HepG2 (cell line): Measurements from ENCODE around the gene PARN. TPM values are rescaled to one million over a fixed set of nuclear protein-coding genes. Genes with fewer than 3 reads are reported as not detected.

Source experiments
- BHLHE40 ChIP-seq: IDR thresholded peaks from 2 replicates; pipeline ENCODE4 v1.6.1; 2011; ENCODE audit warnings: low read length, improper control_type of control experiment
- CEBPB ChIP-seq: IDR thresholded peaks from 2 replicates; pipeline ENCODE4 v1.6.1; 2011; ENCODE audit warnings: low read depth, low read length, improper control_type of control experiment, borderline replicate concordance
- NR2C2 ChIP-seq: sonication (generic); formaldehyde crosslinking; IDR thresholded peaks from 2 replicates; pipeline ENCODE4 v1.4.0; 2020; ENCODE audit warnings: missing genetic modification reagents, mild to moderate bottlenecking, moderate library complexity, borderline replicate concordance
- PRPF4 ChIP-seq: fragments of 200-400 bp; formaldehyde crosslinking; IDR thresholded peaks from 2 replicates; pipeline ENCODE4 v1.6.1; 2016; ENCODE audit warnings: low read length, low read depth; ENCODE audit not compliant: poor library complexity, severe bottlenecking
- SPEN ChIP-seq: sonication (generic); formaldehyde crosslinking; IDR thresholded peaks from 2 replicates; pipeline ENCODE4 v1.5.1; 2020; ENCODE audit warnings: low read depth, mild to moderate bottlenecking, missing genetic modification reagents
- ZNF75D ChIP-seq: sonication (generic); formaldehyde crosslinking; IDR thresholded peaks from 2 replicates; pipeline ENCODE4 v1.8.1; 2023; ENCODE audit warnings: missing genetic modification reagents, mild to moderate bottlenecking, borderline replicate concordance
- polyA plus RNA-seq, 8 experiments: library from polyadenylated mRNA; depleted of rRNA in 3 of 8; stranded (reverse) in 7 of 8; unstranded in 1 of 8; fragments of >200 nt; fragmentation: Illumina TruSeq in 4 of 8; extraction: Trizol in 4 of 8; gene quantifications; 2 replicates each; pipeline versions ENCODE4 v1.2.1 to v1.2.3, GENCODE V29; 2011 to 2016; ENCODE audit warnings: low read depth in 4 of 8, missing spikeins in 1 of 8, mixed read lengths in 1 of 8; ENCODE audit not compliant: insufficient read depth in 1 of 8
- total RNA-seq, 5 experiments: library from RNA; depleted of rRNA; stranded (reverse); fragments of >200 nt; fragmentation: Illumina TruSeq; extraction: Trizol; gene quantifications; 2 replicates each; pipeline ENCODE4 v1.2.3, GENCODE V29; 2016; ENCODE audit warnings: low read depth in 1 of 5
- TF ChIP-seq, protein P1 (sequence below): sonication (generic); formaldehyde crosslinking; IDR thresholded peaks from 2 replicates; pipeline ENCODE4 v1.5.1; 2020; ENCODE audit warnings: missing genetic modification reagents, mild to moderate bottlenecking, borderline replicate concordance
- TF ChIP-seq, protein P2 (sequence below): IDR thresholded peaks from 2 replicates; pipeline ENCODE4 v1.6.1; 2016; ENCODE audit warnings: mild to moderate bottlenecking
- TF ChIP-seq, protein P3 (sequence below): sonication (generic); formaldehyde crosslinking; IDR thresholded peaks from 2 replicates; pipeline ENCODE4 v1.5.1; 2020; ENCODE audit warnings: missing genetic modification reagents, mild to moderate bottlenecking, borderline replicate concordance
- TF ChIP-seq, protein P4 (sequence below): sonication (generic); formaldehyde crosslinking; IDR thresholded peaks from one replicate; pipeline ENCODE4 v1.5.1; 2020; ENCODE audit warnings: mild to moderate bottlenecking, missing genetic modification reagents; ENCODE audit errors: not compliant biosample characterization
- TF ChIP-seq, protein P5 (sequence below): sonication (generic); formaldehyde crosslinking; IDR thresholded peaks from 2 replicates; pipeline ENCODE4 v1.4.0; 2020; ENCODE audit warnings: missing genetic modification reagents

The PARN gene
- total and polyA plus RNA-seq, 2 of the 13 experiments (the other 11 are each of a cell fraction or from before 2014, with no cell fraction given) = 13.3 to 47.6 TPM

DNA sequence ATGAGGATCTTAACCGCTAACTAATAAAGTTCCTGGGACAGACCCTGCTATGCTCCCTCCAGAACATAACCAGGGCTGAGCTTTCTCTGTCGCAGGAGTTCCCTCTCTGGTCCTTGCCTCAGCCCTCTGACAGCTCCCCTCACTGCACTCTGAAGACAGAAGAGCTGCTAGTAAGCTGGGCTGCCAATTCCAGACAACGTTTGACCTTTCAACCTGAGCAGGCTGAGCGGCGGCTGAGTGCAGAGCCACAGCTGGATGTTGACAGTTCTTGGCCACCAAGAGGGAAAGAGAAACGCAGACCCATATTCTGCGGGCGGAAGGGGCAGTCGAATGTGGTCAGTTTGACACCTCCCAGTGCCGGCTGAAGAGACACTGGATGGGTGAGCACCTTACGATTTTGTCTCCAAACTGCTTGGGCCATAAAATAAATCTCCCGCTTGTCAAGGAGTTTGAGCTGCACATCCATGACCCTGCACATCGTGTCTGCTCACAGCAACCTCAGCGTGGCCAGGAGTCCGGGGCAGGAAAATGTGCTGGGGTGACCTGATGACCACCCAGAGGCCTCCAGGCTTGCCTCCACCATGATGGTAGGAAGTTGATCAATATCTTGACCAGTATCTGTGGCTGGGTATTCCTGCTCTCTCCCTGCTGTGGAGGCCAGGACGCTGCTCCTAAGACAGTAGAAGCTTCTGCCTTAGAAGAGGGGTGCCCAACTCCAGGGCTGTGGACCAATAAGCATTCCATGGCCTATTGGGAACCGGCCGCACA lies 209.2 kb downstream of the PARN start (continued):
- TF ChIP-seq, protein P1, sequence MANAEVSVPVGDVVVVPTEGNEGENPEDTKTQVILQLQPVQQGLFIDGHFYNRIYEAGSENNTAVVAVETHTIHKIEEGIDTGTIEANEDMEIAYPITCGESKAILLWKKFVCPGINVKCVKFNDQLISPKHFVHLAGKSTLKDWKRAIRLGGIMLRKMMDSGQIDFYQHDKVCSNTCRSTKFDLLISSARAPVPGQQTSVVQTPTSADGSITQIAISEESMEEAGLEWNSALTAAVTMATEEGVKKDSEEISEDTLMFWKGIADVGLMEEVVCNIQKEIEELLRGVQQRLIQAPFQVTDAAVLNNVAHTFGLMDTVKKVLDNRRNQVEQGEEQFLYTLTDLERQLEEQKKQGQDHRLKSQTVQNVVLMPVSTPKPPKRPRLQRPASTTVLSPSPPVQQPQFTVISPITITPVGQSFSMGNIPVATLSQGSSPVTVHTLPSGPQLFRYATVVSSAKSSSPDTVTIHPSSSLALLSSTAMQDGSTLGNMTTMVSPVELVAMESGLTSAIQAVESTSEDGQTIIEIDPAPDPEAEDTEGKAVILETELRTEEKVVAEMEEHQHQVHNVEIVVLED (CRISPR knock-in tag) = no peak
- no peak for TF ChIP-seq ZNF75D (CRISPR knock-in tag)
- TF ChIP-seq PRPF4 = no peak
- TF ChIP-seq, protein P2, sequence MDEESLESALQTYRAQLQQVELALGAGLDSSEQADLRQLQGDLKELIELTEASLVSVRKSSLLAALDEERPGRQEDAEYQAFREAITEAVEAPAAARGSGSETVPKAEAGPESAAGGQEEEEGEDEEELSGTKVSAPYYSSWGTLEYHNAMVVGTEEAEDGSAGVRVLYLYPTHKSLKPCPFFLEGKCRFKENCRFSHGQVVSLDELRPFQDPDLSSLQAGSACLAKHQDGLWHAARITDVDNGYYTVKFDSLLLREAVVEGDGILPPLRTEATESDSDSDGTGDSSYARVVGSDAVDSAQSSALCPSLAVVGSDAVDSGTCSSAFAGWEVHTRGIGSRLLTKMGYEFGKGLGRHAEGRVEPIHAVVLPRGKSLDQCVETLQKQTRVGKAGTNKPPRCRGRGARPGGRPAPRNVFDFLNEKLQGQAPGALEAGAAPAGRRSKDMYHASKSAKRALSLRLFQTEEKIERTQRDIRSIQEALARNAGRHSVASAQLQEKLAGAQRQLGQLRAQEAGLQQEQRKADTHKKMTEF = peak; percentile 37; the same call in 1 of the 2 replicates
- peak; percentile 94 for TF ChIP-seq NR2C2 (CRISPR knock-in tag)
- TF ChIP-seq, protein P3, sequence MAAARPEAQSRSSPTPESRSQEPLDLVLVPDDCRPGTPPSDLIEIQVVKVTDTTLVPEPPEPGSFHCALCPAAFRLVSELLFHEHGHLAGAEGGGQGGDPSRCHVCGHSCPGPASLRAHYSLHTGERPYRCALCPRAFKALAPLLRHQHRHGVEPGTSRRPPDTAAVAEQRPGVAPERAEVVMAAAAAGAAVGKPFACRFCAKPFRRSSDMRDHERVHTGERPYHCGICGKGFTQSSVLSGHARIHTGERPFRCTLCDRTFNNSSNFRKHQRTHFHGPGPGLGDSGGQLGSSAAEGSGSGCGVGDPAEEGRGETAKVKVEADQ = no peak
- TF ChIP-seq, protein P4, sequence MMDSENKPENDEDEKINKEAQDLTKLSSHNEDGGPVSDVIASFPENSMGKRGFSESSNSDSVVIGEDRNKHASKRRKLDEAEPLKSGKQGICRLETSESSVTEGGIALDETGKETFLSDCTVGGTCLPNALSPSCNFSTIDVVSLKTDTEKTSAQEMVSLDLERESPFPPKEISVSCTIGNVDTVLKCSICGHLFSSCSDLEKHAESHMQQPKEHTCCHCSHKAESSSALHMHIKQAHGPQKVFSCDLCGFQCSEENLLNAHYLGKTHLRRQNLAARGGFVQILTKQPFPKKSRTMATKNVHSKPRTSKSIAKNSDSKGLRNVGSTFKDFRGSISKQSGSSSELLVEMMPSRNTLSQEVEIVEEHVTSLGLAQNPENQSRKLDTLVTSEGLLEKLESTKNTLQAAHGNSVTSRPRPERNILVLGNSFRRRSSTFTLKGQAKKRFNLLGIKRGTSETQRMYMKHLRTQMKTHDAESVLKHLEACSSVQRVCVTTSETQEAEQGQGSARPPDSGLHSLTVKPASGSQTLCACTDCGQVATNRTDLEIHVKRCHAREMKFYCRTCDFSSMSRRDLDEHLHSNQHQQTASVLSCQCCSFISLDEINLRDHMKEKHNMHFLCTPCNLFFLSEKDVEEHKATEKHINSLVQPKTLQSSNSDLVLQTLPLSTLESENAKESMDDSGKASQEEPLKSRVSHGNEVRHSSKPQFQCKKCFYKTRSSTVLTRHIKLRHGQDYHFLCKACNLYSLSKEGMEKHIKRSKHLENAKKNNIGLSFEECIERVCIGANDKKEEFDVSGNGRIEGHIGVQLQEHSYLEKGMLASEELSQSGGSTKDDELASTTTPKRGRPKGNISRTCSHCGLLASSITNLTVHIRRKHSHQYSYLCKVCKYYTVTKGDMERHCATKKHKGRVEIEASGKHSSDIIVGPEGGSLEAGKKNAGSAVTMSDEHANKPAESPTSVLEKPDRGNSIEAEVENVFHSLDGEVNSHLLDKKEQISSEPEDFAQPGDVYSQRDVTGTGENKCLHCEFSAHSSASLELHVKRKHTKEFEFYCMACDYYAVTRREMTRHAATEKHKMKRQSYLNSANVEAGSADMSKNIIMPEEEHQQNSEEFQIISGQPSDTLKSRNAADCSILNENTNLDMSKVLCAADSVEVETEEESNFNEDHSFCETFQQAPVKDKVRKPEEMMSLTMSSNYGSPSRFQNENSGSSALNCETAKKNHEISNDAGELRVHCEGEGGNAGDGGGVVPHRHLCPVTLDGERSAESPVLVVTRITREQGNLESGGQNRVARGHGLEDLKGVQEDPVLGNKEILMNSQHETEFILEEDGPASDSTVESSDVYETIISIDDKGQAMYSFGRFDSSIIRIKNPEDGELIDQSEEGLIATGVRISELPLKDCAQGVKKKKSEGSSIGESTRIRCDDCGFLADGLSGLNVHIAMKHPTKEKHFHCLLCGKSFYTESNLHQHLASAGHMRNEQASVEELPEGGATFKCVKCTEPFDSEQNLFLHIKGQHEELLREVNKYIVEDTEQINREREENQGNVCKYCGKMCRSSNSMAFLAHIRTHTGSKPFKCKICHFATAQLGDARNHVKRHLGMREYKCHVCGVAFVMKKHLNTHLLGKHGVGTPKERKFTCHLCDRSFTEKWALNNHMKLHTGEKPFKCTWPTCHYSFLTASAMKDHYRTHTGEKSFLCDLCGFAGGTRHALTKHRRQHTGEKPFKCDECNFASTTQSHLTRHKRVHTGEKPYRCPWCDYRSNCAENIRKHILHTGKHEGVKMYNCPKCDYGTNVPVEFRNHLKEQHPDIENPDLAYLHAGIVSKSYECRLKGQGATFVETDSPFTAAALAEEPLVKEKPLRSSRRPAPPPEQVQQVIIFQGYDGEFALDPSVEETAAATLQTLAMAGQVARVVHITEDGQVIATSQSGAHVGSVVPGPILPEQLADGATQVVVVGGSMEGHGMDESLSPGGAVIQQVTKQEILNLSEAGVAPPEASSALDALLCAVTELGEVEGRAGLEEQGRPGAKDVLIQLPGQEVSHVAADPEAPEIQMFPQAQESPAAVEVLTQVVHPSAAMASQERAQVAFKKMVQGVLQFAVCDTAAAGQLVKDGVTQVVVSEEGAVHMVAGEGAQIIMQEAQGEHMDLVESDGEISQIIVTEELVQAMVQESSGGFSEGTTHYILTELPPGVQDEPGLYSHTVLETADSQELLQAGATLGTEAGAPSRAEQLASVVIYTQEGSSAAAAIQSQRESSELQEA (CRISPR knock-in tag) = no peak
- TF ChIP-seq BHLHE40 = no peak
- TF ChIP-seq, protein P5, sequence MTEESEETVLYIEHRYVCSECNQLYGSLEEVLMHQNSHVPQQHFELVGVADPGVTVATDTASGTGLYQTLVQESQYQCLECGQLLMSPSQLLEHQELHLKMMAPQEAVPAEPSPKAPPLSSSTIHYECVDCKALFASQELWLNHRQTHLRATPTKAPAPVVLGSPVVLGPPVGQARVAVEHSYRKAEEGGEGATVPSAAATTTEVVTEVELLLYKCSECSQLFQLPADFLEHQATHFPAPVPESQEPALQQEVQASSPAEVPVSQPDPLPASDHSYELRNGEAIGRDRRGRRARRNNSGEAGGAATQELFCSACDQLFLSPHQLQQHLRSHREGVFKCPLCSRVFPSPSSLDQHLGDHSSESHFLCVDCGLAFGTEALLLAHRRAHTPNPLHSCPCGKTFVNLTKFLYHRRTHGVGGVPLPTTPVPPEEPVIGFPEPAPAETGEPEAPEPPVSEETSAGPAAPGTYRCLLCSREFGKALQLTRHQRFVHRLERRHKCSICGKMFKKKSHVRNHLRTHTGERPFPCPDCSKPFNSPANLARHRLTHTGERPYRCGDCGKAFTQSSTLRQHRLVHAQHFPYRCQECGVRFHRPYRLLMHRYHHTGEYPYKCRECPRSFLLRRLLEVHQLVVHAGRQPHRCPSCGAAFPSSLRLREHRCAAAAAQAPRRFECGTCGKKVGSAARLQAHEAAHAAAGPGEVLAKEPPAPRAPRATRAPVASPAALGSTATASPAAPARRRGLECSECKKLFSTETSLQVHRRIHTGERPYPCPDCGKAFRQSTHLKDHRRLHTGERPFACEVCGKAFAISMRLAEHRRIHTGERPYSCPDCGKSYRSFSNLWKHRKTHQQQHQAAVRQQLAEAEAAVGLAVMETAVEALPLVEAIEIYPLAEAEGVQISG (CRISPR knock-in tag) = peak; percentile 44; the same call in 1 of the 2 replicates
- TF ChIP-seq SPEN (CRISPR knock-in tag) = 0 out of 2 replicates have a peak, but pooled peaks have one; percentile 21
- TF ChIP-seq CEBPB = no peak
